Neural crest cell (in vitro differentiated cells): Measurements from ENCODE around the gene ATF2. TPM values are rescaled to one million over a fixed set of nuclear protein-coding genes. Genes with fewer than 3 reads are reported as not detected.

Experiments used
- DNase-seq: peaks from one replicate; pipeline ENCODE4 v3.0.0; 2021; ENCODE audit warnings: low read depth, mixed read lengths, low spot score
- H3K27ac Mint-ChIP-seq: one replicate; pipeline ENCODE4 v1.8.0; 2021; ENCODE audit warnings: mild to moderate bottlenecking, mixed read lengths; ENCODE audit not compliant: unreplicated experiment
- H3K27me3 Mint-ChIP-seq: 2 replicates; pipeline ENCODE4 v1.8.0; 2021; ENCODE audit warnings: low read depth, mild to moderate bottlenecking, mixed read lengths
- H3K36me3 Mint-ChIP-seq: 2 replicates; pipeline ENCODE4 v1.8.0; 2021; ENCODE audit warnings: low read depth, mild to moderate bottlenecking, mixed read lengths
- H3K4me1 Mint-ChIP-seq: 2 replicates; pipeline ENCODE4 v1.8.0; 2021; ENCODE audit warnings: mixed read lengths
- H3K4me3 Mint-ChIP-seq: one replicate; pipeline ENCODE4 v1.8.0; 2021; ENCODE audit warnings: mild to moderate bottlenecking, mixed read lengths
- H3K9me3 Mint-ChIP-seq: 2 replicates; pipeline ENCODE4 v1.8.0; 2021; ENCODE audit warnings: mixed read lengths
- total RNA-seq: library from RNA; stranded (reverse); gene quantifications from 2 replicates; pipeline ENCODE4 v1.2.1, GENCODE V29; 2021
- TF ChIP-seq, protein P1 (sequence below): fragments of 200-600 bp; sonication (generic); conservative IDR thresholded peaks from 2 replicates; pipeline ENCODE4 v1.5.0; 2021; ENCODE audit warnings: antibody characterized with exemption, mild to moderate bottlenecking

Gene ATF2
- total RNA-seq, 1 donor from 2014 or later: 78.8 TPM

DNA sequence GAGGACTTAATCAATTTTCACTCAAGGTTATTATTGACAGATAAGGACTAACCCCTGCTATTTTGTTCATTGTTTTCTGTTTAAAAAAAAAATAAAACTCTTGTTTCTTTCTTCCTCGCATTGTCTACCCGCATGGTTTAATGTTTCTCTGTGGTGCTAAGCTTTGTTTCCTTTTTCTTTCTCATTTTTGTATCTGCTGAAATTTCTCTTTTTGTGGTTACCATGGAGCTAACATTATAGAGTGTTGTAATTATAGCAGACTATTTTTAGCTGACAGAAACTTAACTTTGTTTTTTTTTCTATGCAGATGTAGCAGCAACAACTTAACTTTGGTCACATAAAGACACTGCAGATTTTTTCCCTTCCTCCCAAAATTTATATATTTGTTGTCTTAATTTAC is 119.7 kb downstream of the ATF2 start:
- Mint-ChIP-seq H3K27me3 (no peaks in the 10 kb centered on the region), H3K27ac (no peak overlapping the region), H3K36me3 (peaks cover 6% of the 10 kb centered on the region), H3K4me3 (no peak overlapping the region), H3K4me1 (no peaks in the 10 kb centered on the region), H3K9me3 (peaks cover 3% of the 10 kb centered on the region)
- TF ChIP-seq, protein P1, sequence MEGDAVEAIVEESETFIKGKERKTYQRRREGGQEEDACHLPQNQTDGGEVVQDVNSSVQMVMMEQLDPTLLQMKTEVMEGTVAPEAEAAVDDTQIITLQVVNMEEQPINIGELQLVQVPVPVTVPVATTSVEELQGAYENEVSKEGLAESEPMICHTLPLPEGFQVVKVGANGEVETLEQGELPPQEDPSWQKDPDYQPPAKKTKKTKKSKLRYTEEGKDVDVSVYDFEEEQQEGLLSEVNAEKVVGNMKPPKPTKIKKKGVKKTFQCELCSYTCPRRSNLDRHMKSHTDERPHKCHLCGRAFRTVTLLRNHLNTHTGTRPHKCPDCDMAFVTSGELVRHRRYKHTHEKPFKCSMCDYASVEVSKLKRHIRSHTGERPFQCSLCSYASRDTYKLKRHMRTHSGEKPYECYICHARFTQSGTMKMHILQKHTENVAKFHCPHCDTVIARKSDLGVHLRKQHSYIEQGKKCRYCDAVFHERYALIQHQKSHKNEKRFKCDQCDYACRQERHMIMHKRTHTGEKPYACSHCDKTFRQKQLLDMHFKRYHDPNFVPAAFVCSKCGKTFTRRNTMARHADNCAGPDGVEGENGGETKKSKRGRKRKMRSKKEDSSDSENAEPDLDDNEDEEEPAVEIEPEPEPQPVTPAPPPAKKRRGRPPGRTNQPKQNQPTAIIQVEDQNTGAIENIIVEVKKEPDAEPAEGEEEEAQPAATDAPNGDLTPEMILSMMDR: no peak
- DNase-seq: no peak

DNA sequence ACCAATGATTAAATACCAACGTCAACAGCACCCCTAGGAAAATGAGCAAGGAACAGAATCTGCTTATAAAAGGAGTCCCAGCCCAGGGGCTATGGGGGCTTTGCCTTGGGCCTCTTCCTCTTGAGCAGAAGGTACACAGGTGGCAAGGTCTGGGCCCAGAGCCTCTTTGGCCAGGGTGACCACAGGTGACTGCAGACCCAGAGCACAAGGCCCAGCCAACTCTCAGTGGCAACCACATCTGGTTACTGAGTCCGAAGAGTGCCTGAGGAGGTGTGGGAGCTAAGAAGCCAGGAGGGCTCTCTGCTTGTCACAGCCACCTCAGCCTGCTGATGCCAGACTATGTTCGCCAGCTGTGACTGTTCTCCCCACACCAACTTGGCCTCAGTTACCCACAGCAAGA is 128.5 kb downstream of the ATF2 start:
- Mint-ChIP-seq H3K4me3 (no peak overlapping the region), H3K27me3 (no peaks in the 10 kb centered on the region), H3K9me3 (peaks cover 3% of the 10 kb centered on the region), H3K36me3 (no peaks in the 10 kb centered on the region), H3K4me1 (peaks cover 12% of the 10 kb centered on the region), H3K27ac (no peak overlapping the region)
- no peak for DNase-seq
- TF ChIP-seq, protein P1: no peak

DNA sequence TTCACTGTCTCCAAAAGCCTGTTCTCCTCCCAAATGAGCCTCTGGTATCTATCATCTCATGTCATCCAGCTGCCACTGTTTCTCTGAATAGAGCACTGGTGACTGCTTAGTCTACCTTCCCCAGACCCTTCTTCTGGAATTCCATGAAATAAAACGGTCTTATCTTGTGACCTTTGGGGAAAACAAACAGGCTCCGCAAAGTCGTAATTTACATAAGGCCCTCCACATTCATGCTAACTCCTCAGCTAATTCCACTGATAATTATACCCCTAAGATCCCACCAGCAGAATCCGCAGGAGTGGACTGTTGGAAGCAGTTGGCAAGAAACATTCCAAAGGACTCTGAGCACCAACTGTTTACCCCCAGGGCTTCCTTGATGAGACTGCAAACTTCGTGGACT is 129.0 kb downstream of the ATF2 start:
- H3K9me3 Mint-ChIP-seq: peaks cover 3% of the 10 kb centered on the region
- H3K4me3 Mint-ChIP-seq: no peak overlapping the region
- H3K27me3 Mint-ChIP-seq: no peaks in the 10 kb centered on the region
- no peaks in the 10 kb centered on the region for H3K36me3 Mint-ChIP-seq
- no peak for DNase-seq
- peaks cover 12% of the 10 kb centered on the region for H3K4me1 Mint-ChIP-seq
- H3K27ac Mint-ChIP-seq: no peak overlapping the region
- TF ChIP-seq, protein P1: no peak

DNA sequence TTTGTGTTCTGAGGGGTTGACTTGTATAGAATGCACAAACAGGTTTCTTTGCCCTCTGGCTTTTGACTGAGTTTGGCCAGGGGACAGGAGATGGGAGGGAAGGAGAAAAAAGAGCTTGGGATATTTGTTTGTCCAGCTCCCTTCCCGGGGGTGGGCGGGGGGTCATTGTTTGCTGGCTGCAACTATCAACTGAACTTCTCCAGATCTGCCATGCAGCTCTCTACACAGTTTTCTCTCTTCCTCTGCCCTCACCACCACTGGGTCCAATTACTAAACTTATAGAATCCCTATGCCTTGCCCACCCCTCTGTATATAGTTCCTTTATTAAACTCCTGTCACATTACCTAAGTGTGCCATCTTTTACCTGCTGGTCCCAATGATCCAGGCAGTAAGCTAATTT is 130.1 kb downstream of the ATF2 start:
- Mint-ChIP-seq H3K36me3 (no peaks in the 10 kb centered on the region), H3K9me3 (peaks cover 3% of the 10 kb centered on the region)
- TF ChIP-seq, protein P1: no peak

DNA sequence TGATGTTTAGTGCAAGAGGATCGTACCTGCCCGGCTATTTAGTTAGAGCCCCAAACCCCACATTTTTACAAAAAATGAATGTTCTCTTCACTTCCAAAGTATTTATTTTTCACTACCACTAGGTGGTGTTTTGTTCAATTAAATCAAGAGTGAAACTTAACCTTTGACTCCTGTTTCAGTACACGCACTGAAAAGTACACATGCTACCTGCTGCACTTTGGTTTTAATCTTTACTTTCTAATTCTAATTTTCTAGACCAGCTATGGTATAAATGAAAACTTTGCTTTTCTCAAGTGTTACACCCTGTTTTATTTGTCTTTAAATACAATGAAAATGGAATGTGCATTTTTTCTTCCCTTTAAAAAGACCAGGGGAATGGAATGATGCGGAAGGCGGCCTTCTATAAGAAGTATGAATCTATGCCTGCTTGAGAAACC is 131.4 kb downstream of the ATF2 start:
- peaks cover 12% of the 10 kb centered on the region for H3K4me1 Mint-ChIP-seq
- TF ChIP-seq, protein P1: peak; percentile 71
- H3K4me3 Mint-ChIP-seq: no peak overlapping the region
- peaks cover 3% of the 10 kb centered on the region for H3K9me3 Mint-ChIP-seq
- H3K36me3 Mint-ChIP-seq: no peaks in the 10 kb centered on the region
- no peaks in the 10 kb centered on the region for H3K27me3 Mint-ChIP-seq
- no peak overlapping the region for H3K27ac Mint-ChIP-seq
- DNase-seq: no peak

More for the DNA sequence above, 130.1 kb downstream of the ATF2 start:
- DNase-seq: no peak
- Mint-ChIP-seq H3K27me3 (no peaks in the 10 kb centered on the region), H3K4me1 (peaks cover 12% of the 10 kb centered on the region), H3K27ac (no peak overlapping the region), H3K4me3 (no peak overlapping the region)

DNA sequence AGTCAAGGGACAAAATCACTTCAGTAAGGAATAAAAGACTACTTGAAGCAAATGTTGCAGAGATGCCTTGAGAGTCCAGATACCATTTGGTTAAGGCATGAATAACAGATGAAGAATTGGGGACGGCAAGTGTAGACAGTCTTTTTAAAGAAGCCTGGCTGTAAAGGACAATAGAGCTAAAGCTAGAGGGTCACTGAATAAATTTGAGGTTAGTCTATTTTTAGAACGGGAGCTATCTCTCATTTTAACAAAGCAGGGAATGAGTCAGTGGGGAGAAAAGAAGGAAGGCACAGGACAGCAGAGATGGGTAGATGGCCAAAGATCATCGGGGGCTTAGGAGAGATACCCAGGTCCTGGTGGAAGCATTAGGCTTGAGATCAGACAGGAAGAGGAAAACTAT is 132.2 kb downstream of the ATF2 start:
- H3K27me3 Mint-ChIP-seq: no peaks in the 10 kb centered on the region
- TF ChIP-seq, protein P1: no peak
- H3K4me3 Mint-ChIP-seq: no peak overlapping the region
- H3K27ac Mint-ChIP-seq: no peak overlapping the region
- H3K9me3 Mint-ChIP-seq: peaks cover 3% of the 10 kb centered on the region
- H3K4me1 Mint-ChIP-seq: peaks cover 12% of the 10 kb centered on the region
- H3K36me3 Mint-ChIP-seq: no peaks in the 10 kb centered on the region
- no peak for DNase-seq
